ENCODE data around the gene KRTAP21-1. TPM values are rescaled to one million over a fixed set of nuclear protein-coding genes. Genes with fewer than 3 reads are reported as not detected.
"Not testable (repeated sequence)": the region's sequence is repeated elsewhere in the genome, so short reads cannot be mapped to it uniquely, and the experiment has no call there.

Gene KRTAP21-1
- not detected for polyA plus RNA-seq (ENCODE audit: insufficient read depth in 1 of 5, insufficient read length in 5 of 5, low replicate concordance in 1 of 5)
- long read RNA-seq, donor 1 = 0 reads
- long read RNA-seq, donor 2 = 0 reads
- long read RNA-seq, donor 3 = 0 reads
- long read RNA-seq, donor 4 = 0 reads
- long read RNA-seq, donor 5 = 0 reads
- long read RNA-seq, donor 6 = 0 reads
- long read RNA-seq, donor 7 = 0 reads
- long read RNA-seq, donor 8 = 0 reads

GRCh38 chr21:30755328-30755727 is at the start of gene KRTAP21-1:
TSS of gene KRTAP21-1 (minus strand) at chr21:30755428. CDS start at chr21:30755378, 50 bp downstream.
- not testable (repeated sequence) for DNase-seq

GRCh38 chr21:30800605-30801004 is 45.4 kb upstream of the KRTAP21-1 start:
- DNase-seq = no peak

GRCh38 chr21:30793581-30794314 is 38.5 kb upstream of the KRTAP21-1 start:
- no peak for DNase-seq

- no peak for DNase-seq
Observed at GRCh38 chr21:30779249-30779648, 24.0 kb upstream of the KRTAP21-1 start.

GRCh38 chr21:30769724-30770431 is 14.7 kb upstream of the KRTAP21-1 start:
- DNase-seq = no peak

- no peak for DNase-seq
Observed at GRCh38 chr21:30760776-30761175, 5.5 kb upstream of the KRTAP21-1 start.

- DNase-seq = no peak
Observed at GRCh38 chr21:30758306-30758705, 3.1 kb upstream of the KRTAP21-1 start.

GRCh38 chr21:30747159-30747558 is 8.1 kb downstream of the KRTAP21-1 start, which contains the start of gene KRTAP21-2:
TSS of gene KRTAP21-2 (minus strand) at chr21:30747259. CDS start at chr21:30747202, 57 bp downstream.
- DNase-seq = no peak

GRCh38 chr21:30740462-30740861 is 14.8 kb downstream of the KRTAP21-1 start:
- no peak for DNase-seq

- DNase-seq = no peak
Observed at GRCh38 chr21:30733026-30733425, 22.2 kb downstream of the KRTAP21-1 start.

GRCh38 chr21:30726726-30727125 is 28.5 kb downstream of the KRTAP21-1 start:
- DNase-seq = no peak

GRCh38 chr21:30719401-30719800 is 35.8 kb downstream of the KRTAP21-1 start:
- DNase-seq = no peak

GRCh38 chr21:30718239-30718909 is 36.9 kb downstream of the KRTAP21-1 start, which contains the start of gene KRTAP21-3:
TSS of gene KRTAP21-3 (minus strand) at chr21:30718777. CDS start at chr21:30718759, 18 bp downstream.
- DNase-seq = no peak

GRCh38 chr21:30717105-30717504 is 38.1 kb downstream of the KRTAP21-1 start:
- DNase-seq = no peak

GRCh38 chr21:30714946-30715345 is 40.3 kb downstream of the KRTAP21-1 start:
- DNase-seq = no peak

- no peak for DNase-seq
Observed at GRCh38 chr21:30714456-30714855, 40.8 kb downstream of the KRTAP21-1 start.

GRCh38 chr21:30713766-30714165 is 41.5 kb downstream of the KRTAP21-1 start:
- DNase-seq = no peak

GRCh38 chr21:30710499-30710898 is 44.7 kb downstream of the KRTAP21-1 start:
- no peak for DNase-seq

GRCh38 chr21:30707409-30707808 is 47.8 kb downstream of the KRTAP21-1 start:
- no peak for DNase-seq
